Activated effector memory CD4-positive, alpha-beta T cell treated with Interleukin-2 at 50 U/mL for 16 hours (primary cell): Measurements from ENCODE around the gene SCN1A.
"Not testable (repeated sequence)": the region's sequence is repeated elsewhere in the genome, so short reads cannot be mapped to it uniquely, and the experiment has no call there.

Experiments
- DNase-seq: peaks from one replicate; pipeline ENCODE4 v3.0.0-alpha.2; 2020

The SCN1A gene

DNA sequence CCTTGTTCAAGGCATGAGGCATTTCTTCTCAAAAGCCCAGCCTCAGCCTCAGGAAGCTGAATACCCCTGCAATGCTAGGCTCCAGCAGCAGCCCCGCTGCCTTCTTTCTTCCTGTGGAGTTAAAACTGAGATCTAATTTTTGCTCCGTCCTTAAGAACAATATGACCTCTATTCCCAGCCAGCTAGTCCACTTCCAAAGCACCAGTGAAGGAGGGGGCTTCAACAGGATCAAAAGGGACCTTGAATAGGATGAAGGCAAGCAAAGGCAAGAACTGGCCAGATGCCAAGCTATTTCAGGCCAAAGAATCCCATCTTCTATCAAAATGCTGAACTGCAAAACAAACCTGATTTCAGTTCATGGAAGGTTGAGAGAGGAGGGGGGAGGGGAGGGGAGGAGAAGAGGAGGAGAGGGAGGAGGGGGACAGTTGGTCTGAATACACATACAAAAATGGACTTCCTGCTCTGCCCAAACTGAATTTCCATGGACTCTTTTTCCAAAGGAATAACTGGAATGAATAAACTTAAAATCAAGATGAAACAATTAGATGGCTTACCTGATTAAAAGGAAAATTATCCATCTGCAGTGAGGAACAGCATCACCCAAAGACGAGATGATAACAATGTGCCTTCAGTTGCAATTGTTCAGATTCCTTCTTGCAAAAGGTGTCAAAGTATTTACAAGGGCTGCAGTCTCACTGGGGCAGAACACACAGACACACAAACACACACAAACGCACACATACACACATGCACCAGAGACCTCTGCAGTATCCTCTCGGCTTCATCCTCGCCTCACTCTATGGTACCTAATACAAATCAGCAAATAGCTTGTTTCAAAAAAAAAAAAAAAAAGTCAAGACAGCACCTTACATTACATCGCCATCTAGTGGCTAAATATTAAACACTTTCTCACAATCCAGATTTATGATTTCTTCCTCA is at the start of gene SCN1A:
TSS of gene SCN1A (minus strand) at position 804 of the 939 bp plus-strand sequence. CDS start 54,399 bp downstream, outside the sequence.
- no peak for DNase-seq

DNA sequence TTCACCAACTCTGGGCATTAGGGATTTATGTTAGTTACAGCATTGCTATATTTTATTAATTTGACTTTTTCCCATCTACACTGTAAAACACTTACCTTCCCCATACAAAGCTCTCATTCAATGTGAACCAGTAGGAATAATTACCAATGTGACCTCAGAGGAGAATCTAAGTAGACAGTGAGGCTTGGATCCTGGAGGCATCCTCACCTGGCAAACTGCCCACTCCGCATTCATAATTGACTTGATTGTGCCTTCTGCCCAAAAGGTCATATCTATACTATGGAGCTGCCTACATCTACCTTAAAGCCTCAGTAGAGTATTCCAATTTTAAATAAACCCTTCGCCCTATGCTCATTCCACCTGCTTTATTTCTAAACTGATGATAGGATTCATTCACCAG is 45.4 kb upstream of the SCN1A start:
- DNase-seq: no peak

DNA sequence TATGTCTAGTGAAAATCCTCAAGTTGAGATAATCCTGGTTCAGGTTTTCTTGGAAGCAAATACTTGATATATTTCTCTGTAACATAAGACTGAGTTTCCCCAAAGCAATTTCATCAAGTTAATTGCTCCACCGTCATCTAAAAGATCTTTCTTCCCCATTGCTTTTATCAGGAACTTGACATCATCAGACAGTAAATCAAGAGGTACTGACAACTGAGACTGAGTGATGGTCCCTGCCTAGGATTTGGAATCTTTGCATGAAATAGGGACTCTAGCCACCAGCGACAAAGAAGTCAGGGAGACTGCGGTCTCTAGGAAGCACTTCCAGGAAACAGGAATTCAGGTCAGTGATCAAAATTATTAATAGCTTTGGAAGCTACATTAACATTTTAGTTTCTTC is 43.4 kb upstream of the SCN1A start:
- no peak for DNase-seq

DNA sequence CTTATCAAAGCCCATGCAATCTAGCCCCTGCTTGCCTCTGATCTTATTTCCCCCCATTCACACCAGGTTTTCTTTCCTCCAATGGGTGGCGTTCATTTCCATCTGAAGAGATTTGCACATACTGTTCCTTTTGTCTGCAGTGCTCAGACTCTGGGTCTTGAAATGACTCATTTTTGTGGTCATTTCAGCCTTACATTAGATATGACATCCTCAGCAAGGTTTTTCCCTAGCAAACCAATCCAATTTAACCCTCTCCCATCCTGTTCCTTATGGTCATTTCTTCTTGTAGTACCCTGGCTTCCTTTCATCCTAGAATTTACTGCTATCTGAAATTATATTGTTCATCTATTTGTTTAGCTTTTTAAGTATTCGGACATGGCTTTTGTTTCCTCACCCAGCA is 42.5 kb upstream of the SCN1A start:
- DNase-seq: no peak

DNA sequence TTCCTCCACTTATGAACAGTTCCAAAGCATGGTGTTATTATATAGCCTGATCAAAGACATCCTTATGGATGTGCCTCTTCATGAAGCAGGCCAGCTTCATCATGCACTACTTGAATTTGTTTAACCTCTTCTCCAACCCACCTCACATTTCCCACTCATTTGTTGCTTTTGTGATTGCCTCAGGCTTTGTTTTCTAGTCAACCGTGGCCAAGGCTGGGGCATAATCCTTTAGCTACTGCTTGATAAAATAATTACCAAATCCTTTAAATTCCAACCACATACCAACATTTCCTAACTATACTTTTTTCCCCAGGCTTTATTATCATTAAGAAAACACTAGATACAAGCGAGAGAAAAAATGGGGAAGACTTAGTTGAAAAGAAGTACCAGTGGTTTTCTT is 39.6 kb upstream of the SCN1A start:
- DNase-seq: no peak

DNA sequence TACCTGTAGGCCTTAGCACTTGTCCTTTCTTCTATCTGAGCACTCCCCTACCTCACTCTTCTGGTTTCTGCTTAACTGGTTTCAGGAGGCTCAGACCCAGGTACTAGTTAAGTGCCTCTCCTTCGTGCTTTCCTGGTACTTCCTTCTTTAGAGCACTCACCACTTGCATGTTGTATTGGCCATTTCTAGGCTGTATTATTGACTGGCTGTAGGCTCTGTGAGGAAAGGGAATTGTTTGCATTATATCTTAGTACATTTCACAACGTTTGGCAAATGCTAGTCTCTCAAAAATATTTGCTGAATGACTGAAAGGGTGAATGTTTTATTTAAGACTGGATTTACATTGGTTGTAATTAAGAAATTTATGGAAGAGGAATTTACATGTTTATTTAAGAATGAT is 36.0 kb upstream of the SCN1A start:
- no peak for DNase-seq

DNA sequence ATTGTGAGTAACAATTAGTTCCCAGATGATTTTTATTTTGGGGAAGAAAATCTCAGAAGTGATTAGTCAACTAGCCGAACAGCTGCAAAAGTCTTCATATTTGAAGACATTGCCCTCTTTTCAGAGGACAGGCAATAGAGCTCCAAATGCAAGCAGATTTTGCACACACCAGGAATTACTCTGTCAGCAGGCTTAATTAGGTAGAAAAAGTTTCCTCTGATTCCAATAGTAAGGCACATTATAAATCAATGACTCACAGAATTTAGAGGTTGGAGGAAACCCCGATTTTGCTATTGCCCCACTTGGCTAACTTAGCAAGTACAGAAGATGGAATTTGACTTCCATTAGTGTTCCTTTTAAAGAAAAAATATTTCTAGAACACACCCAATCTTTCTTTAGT is 30.7 kb upstream of the SCN1A start:
- no peak for DNase-seq

DNA sequence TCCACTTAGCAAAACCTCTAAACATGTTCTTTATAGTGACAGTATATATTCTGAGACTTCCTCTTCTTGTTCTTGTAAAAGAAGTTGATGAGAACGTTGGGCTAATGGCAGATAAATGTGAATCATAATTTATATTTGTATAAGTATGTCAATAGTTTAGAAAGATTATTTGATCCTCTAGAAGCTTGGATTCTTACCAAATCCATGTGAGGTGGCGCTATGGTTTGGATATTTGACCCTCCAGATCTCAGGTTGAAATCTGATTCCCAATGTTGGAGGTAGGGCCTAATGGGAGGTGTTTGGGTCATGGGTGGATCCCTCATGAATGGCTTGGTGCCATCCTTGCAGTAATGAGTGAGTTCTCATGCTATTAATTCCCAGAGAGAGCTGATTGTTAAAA is 29.8 kb upstream of the SCN1A start:
- no peak for DNase-seq

DNA sequence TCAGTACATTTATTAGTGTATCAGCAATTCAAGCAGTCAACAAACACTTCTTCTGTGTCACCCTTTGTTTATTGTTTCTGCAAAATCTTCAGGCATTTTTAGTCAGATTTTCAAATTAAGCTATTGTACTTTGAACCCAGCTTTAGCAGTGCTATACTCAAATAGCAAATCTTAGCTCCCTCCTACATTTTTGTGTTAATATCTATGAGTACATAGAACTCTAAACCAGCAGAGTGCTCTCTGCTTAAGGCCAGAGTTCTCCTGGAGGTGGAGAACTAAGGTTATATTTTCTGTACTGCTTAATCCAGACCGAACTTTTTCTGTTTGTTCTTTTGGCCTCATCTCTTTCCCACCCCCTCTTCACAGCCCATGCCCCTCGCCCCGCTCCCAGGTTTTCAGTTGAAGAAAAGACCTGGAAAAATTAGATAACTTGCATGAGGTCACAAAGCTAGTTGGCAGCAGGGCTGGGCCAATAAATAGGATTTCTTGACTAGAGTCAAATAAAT is 29.2 kb upstream of the SCN1A start:
- DNase-seq: no peak

DNA sequence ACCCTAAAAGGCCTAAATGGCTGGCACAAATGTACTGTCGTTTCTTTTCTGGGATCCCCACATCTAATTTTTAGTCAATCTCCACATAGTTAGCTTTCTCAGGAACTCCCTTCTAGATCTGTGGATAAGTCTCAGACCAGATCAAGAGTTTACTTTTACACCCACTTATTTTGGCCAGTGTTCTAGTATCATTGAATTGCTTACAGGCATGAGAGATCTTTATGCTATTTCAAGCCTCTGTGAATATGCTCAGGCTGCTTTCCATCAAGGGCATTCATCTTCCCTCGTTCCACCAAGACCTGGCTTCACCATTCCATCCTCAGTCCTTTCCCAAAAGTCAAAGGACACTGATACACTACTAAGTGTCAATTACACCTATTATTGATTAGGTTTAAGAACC is 27.8 kb upstream of the SCN1A start:
- no peak for DNase-seq

DNA sequence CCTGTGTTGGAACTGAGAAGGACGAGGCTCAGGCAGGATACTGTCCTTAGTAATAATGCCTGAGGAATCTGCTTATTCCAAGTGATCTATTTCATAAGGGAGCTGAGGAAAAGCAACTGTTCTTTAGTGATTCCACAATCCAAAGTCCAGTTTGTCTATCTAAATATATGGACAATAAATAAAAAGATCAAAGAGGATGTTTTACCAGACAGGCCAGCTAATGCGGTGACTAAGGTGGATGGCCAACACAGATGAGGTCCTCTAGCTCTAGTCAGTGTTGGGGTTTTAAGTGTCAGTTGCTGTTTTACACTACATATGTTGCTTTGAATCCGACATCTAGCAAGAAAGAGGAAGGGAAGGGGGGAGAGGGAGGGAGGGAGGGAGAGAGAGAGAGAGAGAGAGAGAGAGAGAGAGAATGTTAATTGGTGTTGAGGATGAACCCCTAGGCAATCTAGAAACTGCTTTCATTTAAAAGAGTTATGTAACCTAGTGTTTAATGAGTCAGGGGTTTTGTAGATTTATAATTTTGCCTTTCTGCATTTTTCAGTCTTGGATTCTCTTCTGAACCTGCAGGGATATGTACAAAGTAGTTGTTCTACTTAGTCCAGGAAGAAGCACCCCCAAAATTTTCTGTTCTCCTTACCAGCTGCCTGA is 27.0 kb upstream of the SCN1A start:
- no peak for DNase-seq

DNA sequence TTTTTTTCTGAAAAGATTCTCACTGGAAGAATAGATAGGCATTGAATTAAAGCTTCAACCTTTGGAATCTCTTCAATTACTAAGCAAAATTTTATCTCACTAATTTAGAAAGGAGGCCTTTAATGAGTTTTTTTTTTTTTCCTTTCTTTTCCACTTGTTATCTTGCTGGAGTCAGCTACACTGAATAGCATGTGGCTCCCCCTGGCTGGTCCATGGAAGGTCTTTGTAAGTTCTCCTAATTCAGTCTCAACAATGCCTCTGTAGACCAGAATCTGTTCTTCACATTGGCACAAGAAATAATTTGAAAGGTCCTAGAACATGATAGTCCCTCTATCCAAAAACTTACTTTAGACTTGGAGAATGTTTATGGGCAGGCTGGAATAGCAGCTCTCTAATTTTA is 24.2 kb upstream of the SCN1A start:
- no peak for DNase-seq

DNA sequence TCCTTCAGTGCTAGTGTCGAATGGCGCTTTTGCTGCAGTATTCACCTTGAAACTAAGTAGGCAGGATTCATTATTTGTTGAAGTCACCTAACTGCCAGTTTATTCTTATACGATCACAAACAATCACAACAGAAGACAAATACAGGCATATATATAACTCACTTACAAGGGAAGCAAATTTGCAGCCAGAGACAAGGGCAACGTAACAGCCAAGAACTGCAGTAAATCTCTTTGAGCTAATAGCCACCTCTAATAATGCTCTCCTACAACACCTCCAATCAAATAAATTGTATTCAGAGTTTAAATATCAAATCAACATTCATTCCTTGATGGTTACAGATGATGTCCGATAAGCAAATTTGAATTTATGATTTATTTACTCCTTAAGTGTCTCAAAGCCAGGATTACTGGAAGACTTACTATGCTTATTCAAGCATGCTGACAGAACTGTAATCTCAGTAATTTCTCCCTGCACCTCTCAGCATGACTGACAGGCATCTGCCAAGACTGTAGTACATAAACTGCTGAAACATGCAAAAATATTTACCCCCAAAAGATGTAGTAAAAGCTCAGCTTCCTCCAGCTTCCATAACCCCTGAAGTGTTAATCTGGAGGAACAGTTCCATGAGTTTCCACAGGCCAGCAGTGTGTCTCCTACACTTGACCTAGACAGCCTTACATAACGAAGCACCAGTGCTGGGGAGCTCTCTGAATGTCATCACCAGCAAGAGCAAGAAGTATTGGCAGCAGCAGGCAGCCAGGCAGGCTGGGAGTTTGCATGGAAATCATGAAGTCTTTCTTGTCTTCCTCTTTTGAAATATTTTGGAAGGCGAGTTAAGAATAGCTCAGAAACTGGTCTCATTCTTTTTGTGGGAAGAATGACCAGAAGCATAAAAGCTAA is 20.9 kb upstream of the SCN1A start:
- no peak for DNase-seq

DNA sequence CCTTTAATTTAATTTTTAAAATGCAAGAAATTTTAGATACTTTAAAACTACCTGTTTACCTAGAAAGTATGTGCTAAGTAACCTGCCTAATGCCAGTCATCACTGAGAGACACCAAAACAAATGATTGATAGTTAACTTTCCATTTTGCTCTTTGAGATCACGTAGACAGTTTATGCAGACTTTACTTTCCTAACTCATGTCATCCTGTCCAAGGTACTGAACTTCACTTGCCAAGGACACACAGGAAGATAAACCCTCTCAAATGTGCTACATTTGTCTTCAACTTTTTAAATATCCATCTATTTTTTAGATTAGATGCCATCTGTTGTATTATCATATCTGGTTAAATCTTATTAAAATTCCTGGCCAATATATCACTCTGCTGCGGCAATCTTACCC is 20.1 kb upstream of the SCN1A start:
- no peak for DNase-seq

DNA sequence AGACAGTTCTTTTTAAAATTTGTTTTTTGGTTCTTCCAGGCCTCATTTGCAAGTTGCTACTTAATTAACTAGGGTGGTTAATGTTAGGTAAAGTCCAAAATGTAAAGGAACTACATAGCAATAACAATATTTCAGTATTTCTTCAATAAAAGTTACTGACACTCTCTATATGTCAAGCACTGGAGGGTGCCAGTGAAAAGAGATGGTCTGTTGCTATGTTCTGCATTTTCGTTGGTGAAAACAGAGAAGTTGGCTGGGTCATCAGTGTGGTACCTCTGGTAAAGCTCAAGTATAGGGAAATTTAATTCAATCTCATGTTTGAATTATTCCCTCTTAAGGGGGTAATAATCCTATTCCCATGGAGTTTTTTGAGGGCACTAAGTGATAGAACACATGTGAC is 16.3 kb upstream of the SCN1A start:
- no peak for DNase-seq

DNA sequence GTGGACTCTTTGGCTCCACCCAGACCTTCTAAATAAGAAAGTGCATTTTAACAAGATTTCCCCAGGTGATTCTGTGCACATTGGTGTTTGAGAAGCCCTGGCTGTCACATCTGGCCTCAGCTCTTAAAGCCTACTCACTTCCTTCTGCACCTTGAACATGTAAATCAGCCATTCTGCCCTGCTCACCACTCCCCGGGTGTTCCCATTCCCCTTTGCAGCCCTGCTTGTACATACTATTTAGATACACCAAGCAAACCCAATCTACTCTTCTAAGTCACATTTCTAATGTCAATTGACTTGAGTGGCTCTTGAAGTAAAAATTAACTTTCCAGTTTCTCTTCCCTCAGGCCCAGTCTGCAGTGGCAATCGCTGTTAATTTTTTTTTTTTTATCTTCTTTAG is 13.1 kb upstream of the SCN1A start:
- no peak for DNase-seq

DNA sequence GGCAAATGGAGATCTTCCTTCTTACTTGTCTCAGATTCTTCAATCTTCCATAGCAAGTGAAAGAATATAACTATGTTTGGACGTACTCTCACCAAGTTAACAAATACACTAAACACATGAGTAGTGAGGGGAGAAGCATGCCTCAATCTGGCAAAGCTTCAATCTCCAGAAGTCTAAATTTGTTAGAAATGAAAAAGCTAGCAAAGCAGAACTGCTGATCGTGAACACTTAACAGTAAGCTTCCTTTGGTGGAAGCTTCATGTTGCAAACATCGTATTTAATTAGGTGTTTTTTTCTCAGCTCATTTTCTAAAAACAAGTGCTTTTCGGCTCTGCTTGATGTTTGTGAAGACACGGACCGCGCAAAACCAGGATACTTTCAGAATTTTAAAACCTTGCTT is 12.7 kb upstream of the SCN1A start:
- DNase-seq: no peak

DNA sequence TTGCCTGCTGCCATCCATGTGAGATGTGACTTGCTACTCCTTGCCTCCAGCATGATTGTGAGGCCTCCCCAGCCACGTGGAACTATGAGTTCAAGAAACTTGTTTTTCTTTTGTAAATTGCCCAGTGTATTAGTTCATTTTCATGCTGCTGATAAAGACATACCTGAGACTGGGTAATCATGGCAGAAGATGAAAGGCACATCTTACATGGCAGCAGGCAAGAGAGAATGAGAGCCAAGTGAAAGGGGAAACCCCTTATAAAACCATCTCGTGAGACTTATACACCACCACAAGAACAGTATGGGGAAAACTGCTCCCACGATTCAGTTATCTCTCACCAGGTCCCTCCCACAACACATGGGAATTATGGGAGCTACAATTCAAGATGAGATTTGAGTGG is 11.7 kb upstream of the SCN1A start:
- DNase-seq: not testable (repeated sequence)

DNA sequence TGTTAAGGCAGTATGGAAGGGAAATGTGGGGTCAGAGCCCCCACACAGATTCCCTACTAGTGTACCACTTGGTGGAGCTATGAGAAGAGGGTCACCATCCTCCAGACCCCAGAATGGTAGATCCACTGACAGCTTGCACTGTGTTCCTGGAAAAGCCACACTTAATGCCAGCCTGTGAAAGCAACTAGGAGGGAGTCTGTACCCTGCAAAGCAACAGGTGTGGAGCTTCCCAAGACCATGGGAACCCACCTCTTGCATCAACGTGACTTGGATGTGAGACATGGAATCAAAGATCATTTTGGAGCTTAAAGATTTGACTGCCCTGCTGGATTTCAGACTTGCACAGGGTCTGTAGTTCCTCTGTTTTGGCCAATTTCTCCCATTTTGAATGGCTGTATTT is 10.8 kb upstream of the SCN1A start:
- DNase-seq: no peak

DNA sequence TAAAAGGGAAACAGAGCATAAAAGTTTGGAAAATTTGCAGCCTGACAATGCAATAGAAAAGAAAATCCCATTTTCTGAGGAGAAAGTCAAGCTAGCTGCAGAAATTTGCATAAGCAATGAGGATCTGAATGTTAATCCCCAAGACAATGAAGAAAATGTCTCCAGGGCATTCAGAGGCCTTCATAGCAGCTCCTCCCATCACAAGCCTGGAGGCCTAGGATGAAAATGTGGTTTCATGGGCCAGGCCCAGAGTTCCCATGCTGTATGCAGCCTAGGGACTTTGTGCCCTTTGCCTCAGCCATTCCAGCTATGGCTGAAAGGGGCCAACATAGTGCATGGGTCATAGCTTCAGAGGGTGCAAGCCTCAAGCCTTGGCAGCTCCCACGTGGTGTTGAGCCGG is 10.3 kb upstream of the SCN1A start:
- no peak for DNase-seq

DNA sequence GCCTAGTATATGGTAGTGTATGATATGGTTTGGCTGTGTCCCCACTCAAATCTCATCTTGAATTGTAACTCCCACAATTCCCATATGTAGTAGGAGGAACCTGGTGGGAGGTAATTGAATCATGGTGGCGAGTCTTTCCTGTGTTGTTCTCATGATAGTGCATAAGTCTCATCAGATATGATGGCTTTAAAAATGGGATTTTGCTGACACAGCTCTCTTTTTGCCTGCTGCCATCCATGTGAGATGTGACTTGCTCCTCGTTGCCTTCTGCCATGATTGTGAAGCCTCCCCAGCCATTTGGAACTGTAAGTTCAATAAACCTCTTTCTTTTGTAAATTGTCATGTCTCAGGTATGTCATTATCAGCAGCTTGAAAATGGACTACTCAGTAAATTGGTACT is 9.5 kb upstream of the SCN1A start:
- DNase-seq: no peak

DNA sequence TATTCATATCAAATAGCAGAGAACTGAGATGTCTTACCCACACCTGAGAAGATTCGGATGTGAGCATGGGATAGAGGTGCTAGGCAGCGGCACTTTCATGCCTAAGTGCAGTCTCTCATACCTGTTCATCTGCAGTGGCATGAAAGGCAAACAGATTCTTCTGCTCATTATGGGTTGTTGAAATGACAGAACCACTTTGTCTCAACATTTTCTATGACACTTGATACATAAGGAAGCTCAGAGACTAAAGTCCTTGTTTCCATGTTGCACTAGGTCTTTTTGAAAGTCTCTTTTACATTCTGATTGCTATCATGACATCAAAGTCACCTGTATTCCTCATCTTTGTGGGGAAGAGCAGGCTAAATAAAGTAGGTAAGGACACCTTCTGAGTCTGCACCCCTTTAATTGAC is 8.0 kb upstream of the SCN1A start:
- DNase-seq: no peak

DNA sequence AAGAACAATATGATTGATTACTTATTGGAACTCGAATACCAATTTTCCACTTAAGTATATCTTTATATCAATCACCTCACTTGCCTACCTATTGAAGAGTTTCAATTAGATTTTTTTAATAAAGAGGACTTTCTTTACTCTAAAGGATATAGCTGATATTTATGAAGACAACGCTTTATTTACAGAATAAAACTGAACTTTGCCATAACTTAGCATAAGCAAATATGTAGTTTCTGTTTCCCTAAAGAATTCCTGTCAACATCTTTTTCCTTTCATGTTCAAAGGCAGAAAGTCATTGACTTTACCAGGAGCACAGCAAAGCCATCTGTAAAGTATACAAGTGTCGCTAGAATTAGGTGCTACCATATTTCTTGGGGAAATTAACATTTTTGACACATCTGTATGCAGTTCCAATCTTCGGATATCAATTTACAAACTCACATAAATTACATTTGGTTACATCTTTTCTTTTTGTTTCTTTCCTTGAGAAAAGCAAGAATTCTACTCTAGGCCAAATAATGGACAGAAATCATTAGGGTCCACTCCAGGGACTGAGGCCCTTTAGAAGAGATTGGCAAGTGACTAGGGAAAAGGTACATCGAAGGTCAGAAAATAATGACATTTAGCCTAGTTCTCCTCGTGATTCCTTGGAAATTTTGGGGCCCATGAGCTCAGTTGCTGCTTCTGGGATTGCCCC is 7.5 kb upstream of the SCN1A start:
- no peak for DNase-seq
